Hepatocyte (in vitro differentiated cells): ENCODE measurements around the gene KCNQ5. TPM values are rescaled to one million over a fixed set of nuclear protein-coding genes. Genes with fewer than 3 reads are reported as not detected.
"Not testable (repeated sequence)": the region's sequence is repeated elsewhere in the genome, so short reads cannot be mapped to it uniquely, and the experiment has no call there.

ENCODE experiments used
- DNase-seq: peaks from one replicate; pipeline ENCODE4 v3.0.0-alpha.2; 2016; ENCODE audit warnings: low spot score
- H2AFZ ChIP-seq: fragments of 200-600 bp; sonication (generic); 2 replicates; pipeline ENCODE4 v1.6.0; 2016; ENCODE audit warnings: antibody characterized with exemption, mild to moderate bottlenecking
- H3K27ac ChIP-seq: fragments of 200-600 bp; sonication (generic); 2 replicates; pipeline ENCODE4 v1.5.1; 2016; ENCODE audit warnings: mild to moderate bottlenecking
- H3K27me3 ChIP-seq: fragments of 200-600 bp; sonication (generic); 2 replicates; pipeline ENCODE4 v1.6.1; 2016
- H3K36me3 ChIP-seq: fragments of 200-600 bp; sonication (generic); replicated peaks from 2 replicates; pipeline ENCODE4 v1.5.1; 2016; ENCODE audit warnings: low read depth; ENCODE audit not compliant: insufficient read depth
- H3K4me1 ChIP-seq: fragments of 200-600 bp; sonication (generic); 2 replicates; pipeline ENCODE4 v1.5.1; 2016; ENCODE audit warnings: mild to moderate bottlenecking, moderate library complexity; ENCODE audit not compliant: insufficient read depth
- H3K4me2 ChIP-seq: fragments of 200-600 bp; sonication (generic); 2 replicates; pipeline ENCODE4 v1.6.0; 2016
- H3K4me3 ChIP-seq: fragments of 200-600 bp; sonication (generic); 2 replicates; pipeline ENCODE4 v1.5.1; 2016; ENCODE audit warnings: mild to moderate bottlenecking
- H3K79me2 ChIP-seq: fragments of 200-600 bp; sonication (generic); 2 replicates; pipeline ENCODE4 v1.6.0; 2017; ENCODE audit warnings: mild to moderate bottlenecking
- H3K9me2 ChIP-seq: fragments of 200-600 bp; sonication (generic); replicated peaks from 2 replicates; pipeline ENCODE4 v1.6.0; 2017; ENCODE audit warnings: mild to moderate bottlenecking; ENCODE audit not compliant: insufficient read depth
- H3K9me3 ChIP-seq: fragments of 200-600 bp; sonication (generic); 2 replicates; pipeline ENCODE4 v1.5.1; 2016; ENCODE audit warnings: low read depth, mild to moderate bottlenecking
- H4K20me1 ChIP-seq: fragments of 200-600 bp; sonication (generic); 2 replicates; pipeline ENCODE4 v1.6.0; 2016; ENCODE audit warnings: mild to moderate bottlenecking; ENCODE audit not compliant: insufficient read depth, poor library complexity, severe bottlenecking
- EZH2 ChIP-seq: fragments of 200-600 bp; sonication (generic); IDR thresholded peaks from 2 replicates; pipeline ENCODE4 v1.6.1; 2016; ENCODE audit warnings: antibody characterized with exemption, mild to moderate bottlenecking, borderline replicate concordance
- EZH2phosphoT487 ChIP-seq: fragments of 200-600 bp; sonication (generic); IDR thresholded peaks from one replicate; pipeline ENCODE4 v1.6.1; 2018; ENCODE audit warnings: antibody characterized with exemption, mild to moderate bottlenecking, low read depth, moderate library complexity; ENCODE audit not compliant: unreplicated experiment, severe bottlenecking
- WGBS: methylation state at CpG from one replicate; pipeline ENCODE4 v1.1.6; 2016; ENCODE audit warnings: low lambda C conversion rate; ENCODE audit errors: missing lambda C conversion rate; 5-methylcytosine and 5-hydroxymethylcytosine counted together
- polyA plus RNA-seq: library from polyadenylated mRNA; unstranded; fragments of >200 nt; fragmentation: Nextera tagmentation; extraction: Ambion mirVana; gene quantifications from 2 replicates; pipeline ENCODE4 v1.2.1, GENCODE V29; 2016
- total RNA-seq: library from RNA; depleted of rRNA; stranded (reverse); fragments of >200 nt; gene quantifications from 2 replicates; pipeline ENCODE4 v1.2.3, GENCODE V29; 2014
- TF ChIP-seq, protein P1 (sequence below): fragments of 200-600 bp; sonication (generic); IDR thresholded peaks from 2 replicates; pipeline ENCODE4 v1.5.1; 2016; ENCODE audit warnings: antibody characterized with exemption, mild to moderate bottlenecking; ENCODE audit not compliant: poor library complexity

The KCNQ5 gene
- total and polyA plus RNA-seq, 2 experiments from 2014 or later, result 1.6 to 2.0 TPM

DNA sequence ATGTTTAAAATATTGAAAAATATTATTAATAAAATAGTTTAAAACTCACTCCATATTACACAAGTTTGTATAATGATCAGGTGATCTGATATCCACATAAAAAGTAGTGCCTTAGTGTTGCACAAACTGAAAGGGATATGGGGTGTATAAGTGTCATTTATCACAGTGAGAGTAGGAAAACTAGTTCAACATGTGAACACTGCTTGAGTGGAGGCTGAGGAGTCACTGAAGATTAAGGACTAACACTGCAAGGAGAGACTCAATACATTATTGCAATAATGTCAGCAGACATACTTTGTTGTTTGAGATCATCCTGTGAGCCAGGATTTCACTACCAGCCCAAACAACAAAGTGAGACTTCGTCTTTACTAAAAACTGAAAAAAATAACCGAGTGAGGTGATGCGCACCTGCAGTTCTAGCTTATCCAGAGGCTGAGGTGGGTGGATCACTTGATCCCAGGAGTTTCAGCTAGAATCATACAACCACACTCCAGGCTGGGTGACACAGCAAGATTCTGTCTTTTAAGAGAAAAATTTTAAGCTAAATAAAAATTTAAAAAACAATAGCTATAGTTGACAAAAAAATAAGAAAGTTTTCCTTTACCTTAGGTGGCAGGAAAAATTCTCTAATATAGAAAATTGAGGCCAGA is 605.9 kb downstream of the KCNQ5 start:
- TF ChIP-seq EZH2phosphoT487 (no peak), EZH2 (no peak)
- TF ChIP-seq, protein P1, sequence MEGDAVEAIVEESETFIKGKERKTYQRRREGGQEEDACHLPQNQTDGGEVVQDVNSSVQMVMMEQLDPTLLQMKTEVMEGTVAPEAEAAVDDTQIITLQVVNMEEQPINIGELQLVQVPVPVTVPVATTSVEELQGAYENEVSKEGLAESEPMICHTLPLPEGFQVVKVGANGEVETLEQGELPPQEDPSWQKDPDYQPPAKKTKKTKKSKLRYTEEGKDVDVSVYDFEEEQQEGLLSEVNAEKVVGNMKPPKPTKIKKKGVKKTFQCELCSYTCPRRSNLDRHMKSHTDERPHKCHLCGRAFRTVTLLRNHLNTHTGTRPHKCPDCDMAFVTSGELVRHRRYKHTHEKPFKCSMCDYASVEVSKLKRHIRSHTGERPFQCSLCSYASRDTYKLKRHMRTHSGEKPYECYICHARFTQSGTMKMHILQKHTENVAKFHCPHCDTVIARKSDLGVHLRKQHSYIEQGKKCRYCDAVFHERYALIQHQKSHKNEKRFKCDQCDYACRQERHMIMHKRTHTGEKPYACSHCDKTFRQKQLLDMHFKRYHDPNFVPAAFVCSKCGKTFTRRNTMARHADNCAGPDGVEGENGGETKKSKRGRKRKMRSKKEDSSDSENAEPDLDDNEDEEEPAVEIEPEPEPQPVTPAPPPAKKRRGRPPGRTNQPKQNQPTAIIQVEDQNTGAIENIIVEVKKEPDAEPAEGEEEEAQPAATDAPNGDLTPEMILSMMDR, result no peak
- no peaks in the 10 kb centered on the region for H3K9me3 ChIP-seq
- no peaks in the 10 kb centered on the region for H3K79me2 ChIP-seq
- no peak overlapping the region for H3K4me3 ChIP-seq
- H2AFZ ChIP-seq, result no peak overlapping the region
- no peaks in the 10 kb centered on the region for H3K36me3 ChIP-seq
- WGBS, result 98% methylated on average over 3 of the region's 3 CpGs
- no peak for DNase-seq
- no peaks in the 10 kb centered on the region for H3K9me2 ChIP-seq
- no peak overlapping the region for H3K4me2 ChIP-seq
- no peaks in the 10 kb centered on the region for H4K20me1 ChIP-seq
- H3K4me1 ChIP-seq, result no peaks in the 10 kb centered on the region
- no peak overlapping the region for H3K27ac ChIP-seq
- H3K27me3 ChIP-seq, result no peaks in the 10 kb centered on the region

DNA sequence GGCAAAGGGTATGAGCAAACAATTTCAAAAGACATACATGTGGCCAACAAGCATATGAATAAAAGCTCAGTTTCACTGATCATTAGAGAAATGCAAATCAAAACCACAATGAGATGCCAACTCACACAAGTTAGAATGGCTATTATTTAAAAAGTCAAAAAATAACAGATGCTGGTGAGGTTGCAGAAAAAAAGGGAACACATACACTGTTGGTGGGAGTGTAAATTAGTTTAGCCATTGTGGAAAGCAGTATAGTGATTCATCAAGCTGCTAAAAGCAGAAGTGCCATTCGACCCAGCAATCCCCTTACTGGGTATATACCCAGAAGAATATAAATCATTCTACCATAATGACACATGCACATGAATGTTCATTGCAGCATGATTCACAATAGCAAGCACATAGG is 610.1 kb downstream of the KCNQ5 start:
- H2AFZ ChIP-seq, result no peak overlapping the region
- no peak overlapping the region for H3K4me2 ChIP-seq
- H3K9me3 ChIP-seq, result no peaks in the 10 kb centered on the region
- H3K79me2 ChIP-seq, result no peaks in the 10 kb centered on the region
- H3K4me3 ChIP-seq, result no peak overlapping the region
- no peaks in the 10 kb centered on the region for H3K9me2 ChIP-seq
- DNase-seq, result no peak
- H3K4me1 ChIP-seq, result no peaks in the 10 kb centered on the region
- 90% methylated on average over 1 of the region's 1 CpG for WGBS
- H3K36me3 ChIP-seq, result no peaks in the 10 kb centered on the region
- TF ChIP-seq EZH2 (no peak), EZH2phosphoT487 (no peak)
- TF ChIP-seq, protein P1, result no peak
- H4K20me1 ChIP-seq, result no peaks in the 10 kb centered on the region
- H3K27me3 ChIP-seq, result no peaks in the 10 kb centered on the region
- no peak overlapping the region for H3K27ac ChIP-seq

DNA sequence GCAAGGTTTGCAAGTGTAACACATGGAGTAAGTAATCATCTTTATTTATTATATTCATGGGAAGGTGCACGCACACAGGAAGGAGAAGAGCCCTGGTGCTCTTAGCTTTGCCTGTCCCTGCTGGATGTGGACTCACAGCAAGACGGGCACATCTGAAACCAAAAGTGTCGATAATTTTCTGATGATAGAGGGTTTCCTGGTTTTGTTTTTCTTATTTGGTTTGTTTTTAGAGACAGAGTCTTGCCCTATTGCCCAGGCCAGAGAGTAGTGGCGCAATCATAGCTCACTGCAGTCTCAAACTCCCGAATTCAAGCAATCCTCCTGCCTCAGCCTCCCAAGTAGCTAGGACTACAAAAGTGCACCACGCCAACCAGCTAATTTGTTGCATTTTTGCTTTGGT is 611.2 kb downstream of the KCNQ5 start:
- DNase-seq, result no peak

DNA sequence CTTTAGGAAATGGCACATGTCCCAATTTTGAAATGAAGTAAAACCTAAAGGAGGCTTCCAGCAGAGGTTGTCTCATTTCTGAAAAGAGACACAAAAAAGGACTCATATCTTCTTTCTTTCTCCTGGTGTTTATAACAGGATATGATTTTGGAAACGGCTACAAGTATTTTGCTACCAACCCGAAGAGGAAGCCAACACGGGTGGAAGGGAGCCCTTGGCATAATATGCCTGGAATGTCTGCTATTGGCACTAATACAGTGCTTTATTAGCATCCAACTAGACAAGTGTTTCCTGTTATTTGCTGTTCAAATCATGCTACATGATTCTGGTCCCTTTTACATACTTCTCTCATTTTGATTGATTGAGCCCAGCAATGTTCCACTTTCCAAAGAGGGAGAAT is 612.1 kb downstream of the KCNQ5 start:
- H3K4me1 ChIP-seq, H3K36me3 ChIP-seq, H3K27me3 ChIP-seq, H3K79me2 ChIP-seq, H3K9me2 ChIP-seq, H3K27ac ChIP-seq, H3K4me2 ChIP-seq, H2AFZ ChIP-seq, DNase-seq, H3K4me3 ChIP-seq, H4K20me1 ChIP-seq, H3K9me3 ChIP-seq: not testable (repeated sequence)
- 85% methylated on average over 3 of the region's 3 CpGs for WGBS

More for the DNA sequence above, 611.2 kb downstream of the KCNQ5 start:
- no peaks in the 10 kb centered on the region for H3K9me2 ChIP-seq
- H3K27me3 ChIP-seq, result no peaks in the 10 kb centered on the region
- H3K4me3 ChIP-seq, result no peak overlapping the region
- TF ChIP-seq EZH2 (no peak), EZH2phosphoT487 (no peak)
- TF ChIP-seq, protein P1, result no peak
- no peaks in the 10 kb centered on the region for H4K20me1 ChIP-seq
- no peak overlapping the region for H3K27ac ChIP-seq
- no peaks in the 10 kb centered on the region for H3K4me1 ChIP-seq
- WGBS, result 94% methylated on average over 6 of the region's 6 CpGs
- no peak overlapping the region for H3K4me2 ChIP-seq
- no peaks in the 10 kb centered on the region for H3K9me3 ChIP-seq
- H3K36me3 ChIP-seq, result no peaks in the 10 kb centered on the region
- H3K79me2 ChIP-seq, result no peaks in the 10 kb centered on the region
- no peak overlapping the region for H2AFZ ChIP-seq
